Astrocyte of the spinal cord (primary cell): Measurements from ENCODE around the gene HEBP2.
A peak's percentile ranks its signal among the peaks of the same experiment; 100 is the strongest.

Experiments used
- DNase-seq: peaks from one replicate; pipeline ENCODE4 v3.0.0; 2011; ENCODE audit warnings: low read depth, low spot score
- H3K4me3 ChIP-seq: 2 replicates; pipeline ENCODE4 v1.5.1; 2011; ENCODE audit warnings: low read depth, mild to moderate bottlenecking, low read length, moderate library complexity
- CTCF ChIP-seq: IDR thresholded peaks from 2 replicates; pipeline ENCODE4 v1.5.1; 2012; ENCODE audit warnings: low read depth, mild to moderate bottlenecking, low read length, inconsistent platforms
- in situ Hi-C: cut with HindIII; loops from 2 replicates; pipeline ENCODE4 v1.10.0; 2017; ENCODE audit warnings: low sequenced_read_pairs

The HEBP2 gene

GRCh38 chr6:138396709-138397108 lies 7.3 kb upstream of the HEBP2 start:
- TF ChIP-seq CTCF: no peak
- no peak overlapping the region for H3K4me3 ChIP-seq
- no peak for DNase-seq
- in situ Hi-C loops: no loop called here

GRCh38 chr6:138397128-138398122 lies 6.6 kb upstream of the HEBP2 start:
- TF ChIP-seq CTCF: no peak
- no peak overlapping the region for H3K4me3 ChIP-seq
- DNase-seq: no peak
- in situ Hi-C loops: no loop called here

GRCh38 chr6:138400326-138400725 lies 3.7 kb upstream of the HEBP2 start:
- TF ChIP-seq CTCF: no peak
- H3K4me3 ChIP-seq: no peak overlapping the region
- in situ Hi-C loops: no loop called here
- DNase-seq: no peak

GRCh38 chr6:138401960-138402837 lies 1.8 kb upstream of the HEBP2 start:
- H3K4me3 ChIP-seq: no peak overlapping the region
- TF ChIP-seq CTCF: no peak
- DNase-seq: no peak
- in situ Hi-C loops: no loop called here

- H3K4me3 ChIP-seq: no peak overlapping the region
- in situ Hi-C loops: no loop called here
- no peak for DNase-seq
- no peak for TF ChIP-seq CTCF
Observed at GRCh38 chr6:138402838-138403187, 1.2 kb upstream of the HEBP2 start.

GRCh38 chr6:138403324-138403800 lies 661 bp upstream of the HEBP2 start:
- peak; percentile 42 for TF ChIP-seq CTCF
- no peak for DNase-seq
- peak overlapping the region; percentile 79 for H3K4me3 ChIP-seq
- in situ Hi-C loops: no loop called here
